OCI-LY1 (cell line): Measurements from ENCODE around the gene ABCG8.

Experiments
- H2AFZ ChIP-seq: fragments of 200-600 bp; sonication (generic), shearing (Covaris generic); 2 replicates; pipeline ENCODE4 v1.6.0; 2014; ENCODE audit warnings: antibody characterized with exemption, mild to moderate bottlenecking, low read length
- H3F3A ChIP-seq: fragments of 200-600 bp; sonication (generic), shearing (Covaris generic); 2 replicates; pipeline ENCODE4 v1.6.0; 2014; ENCODE audit warnings: mild to moderate bottlenecking, antibody characterized with exemption, low read length, moderate library complexity; ENCODE audit not compliant: insufficient read depth
- H3K27ac ChIP-seq: fragments of 200-600 bp; sonication (generic); 2 replicates; pipeline ENCODE4 v1.5.1; 2014; ENCODE audit warnings: low read length, mixed run types, mild to moderate bottlenecking, low read depth; ENCODE audit not compliant: poor library complexity, severe bottlenecking
- H3K27me3 ChIP-seq: fragments of 200-600 bp; sonication (generic); 2 replicates; pipeline ENCODE4 v1.6.0; 2014; ENCODE audit warnings: antibody characterized with exemption, mild to moderate bottlenecking, low read length, moderate library complexity; ENCODE audit not compliant: insufficient read depth
- H3K36me3 ChIP-seq: fragments of 200-600 bp; sonication (generic); 2 replicates; pipeline ENCODE4 v1.6.1; 2014; ENCODE audit warnings: mild to moderate bottlenecking, antibody characterized with exemption, low read length, moderate library complexity, mixed read lengths; ENCODE audit not compliant: insufficient read depth
- H3K4me1 ChIP-seq: fragments of 200-600 bp; sonication (generic); 2 replicates; pipeline ENCODE4 v1.5.1; 2014; ENCODE audit warnings: mild to moderate bottlenecking, low read length, moderate library complexity; ENCODE audit not compliant: insufficient read depth, severe bottlenecking
- H3K4me2 ChIP-seq: fragments of 200-600 bp; sonication (generic), shearing (Covaris generic); 2 replicates; pipeline ENCODE4 v1.6.1; 2014; ENCODE audit warnings: low read length
- H3K4me3 ChIP-seq: fragments of 200-600 bp; sonication (generic); 2 replicates; pipeline ENCODE4 v1.5.1; 2014; ENCODE audit warnings: low read length, low read depth, mild to moderate bottlenecking, mixed read lengths; ENCODE audit not compliant: poor library complexity, severe bottlenecking
- H3K79me2 ChIP-seq: fragments of 200-600 bp; shearing (Covaris generic); 2 replicates; pipeline ENCODE4 v1.6.1; 2016; ENCODE audit warnings: mixed run types, low read length, mixed read lengths; ENCODE audit not compliant: insufficient read depth
- H3K9ac ChIP-seq: fragments of 200-600 bp; sonication (generic), shearing (Covaris generic); 2 replicates; pipeline ENCODE4 v1.6.1; 2014; ENCODE audit warnings: mild to moderate bottlenecking, low read length, mixed read lengths
- H3K9me2 ChIP-seq: fragments of 200-600 bp; sonication (generic), shearing (Covaris generic); 2 replicates; pipeline ENCODE4 v1.6.1; 2014; ENCODE audit warnings: low read depth, mild to moderate bottlenecking, low read length, mixed read lengths
- H3K9me3 ChIP-seq: fragments of 200-600 bp; shearing (Covaris generic); 2 replicates; pipeline ENCODE4 v1.6.1; 2014; ENCODE audit warnings: low read length, mixed read lengths
- H4K20me1 ChIP-seq: fragments of 200-600 bp; sonication (generic), shearing (Covaris generic); 2 replicates; pipeline ENCODE4 v1.6.0; 2016; ENCODE audit warnings: mild to moderate bottlenecking, low read length; ENCODE audit not compliant: insufficient read depth
- CTCF ChIP-seq: fragments of 200-600 bp; sonication (generic), shearing (Covaris generic); IDR thresholded peaks from 2 replicates; pipeline ENCODE4 v1.5.1; 2017; ENCODE audit warnings: mild to moderate bottlenecking, antibody characterized with exemption, low read length, moderate library complexity, mixed read lengths
- EZH2 ChIP-seq: fragments of 200-600 bp; sonication (generic), shearing (Covaris generic); IDR thresholded peaks from 2 replicates; pipeline ENCODE4 v1.8.0; 2017; ENCODE audit warnings: borderline replicate concordance, mixed run types, mild to moderate bottlenecking, antibody characterized with exemption, low read length, moderate library complexity, mixed read lengths

ABCG8 gene

DNA sequence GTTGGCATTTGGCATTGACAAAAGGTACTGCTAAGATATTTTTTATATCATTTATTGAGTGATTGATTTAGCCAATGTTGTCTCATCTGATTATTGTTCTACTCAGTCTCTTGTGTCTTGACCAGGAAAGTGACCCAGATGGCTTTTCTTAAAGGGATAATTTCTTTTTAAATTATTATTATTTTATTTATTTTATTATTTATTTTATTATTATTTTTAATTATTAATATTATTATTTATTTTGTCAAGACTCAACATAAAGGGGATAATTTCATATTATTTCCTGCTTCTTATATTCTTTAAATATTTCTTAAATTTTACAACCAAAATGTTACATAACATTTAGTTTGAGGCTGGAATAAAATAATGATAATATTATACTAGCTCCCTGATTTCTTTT is 37.9 kb upstream of the ABCG8 start:
- Histone ChIP-seq H2AFZ (no peak overlapping the region), H3K36me3 (no peaks in the 10 kb centered on the region), H4K20me1 (no peaks in the 10 kb centered on the region), H3K9me2 (no peaks in the 10 kb centered on the region), H3K27me3 (no peaks in the 10 kb centered on the region), H3K79me2 (no peaks in the 10 kb centered on the region), H3K27ac (no peak overlapping the region), H3F3A (no peaks in the 10 kb centered on the region), H3K9ac (no peak overlapping the region), H3K4me3 (no peak overlapping the region), H3K4me2 (no peak overlapping the region), H3K4me1 (no peaks in the 10 kb centered on the region), H3K9me3 (no peaks in the 10 kb centered on the region)
- TF ChIP-seq EZH2 (no peak), CTCF (no peak)

GRCh38 chr2:43802135-43802534 is 36.6 kb upstream of the ABCG8 start:
- H3K36me3 ChIP-seq, result no peaks in the 10 kb centered on the region
- H3F3A ChIP-seq, result no peaks in the 10 kb centered on the region
- no peak overlapping the region for H3K27ac ChIP-seq
- H3K4me1 ChIP-seq, result no peaks in the 10 kb centered on the region
- H3K9me3 ChIP-seq, result no peaks in the 10 kb centered on the region
- no peak overlapping the region for H2AFZ ChIP-seq
- H3K4me3 ChIP-seq, result no peak overlapping the region
- H3K4me2 ChIP-seq, result no peak overlapping the region
- H3K79me2 ChIP-seq, result no peaks in the 10 kb centered on the region
- H3K9ac ChIP-seq, result no peak overlapping the region
- H4K20me1 ChIP-seq, result no peaks in the 10 kb centered on the region
- no peaks in the 10 kb centered on the region for H3K27me3 ChIP-seq
- no peak for TF ChIP-seq EZH2
- TF ChIP-seq CTCF, result no peak
- H3K9me2 ChIP-seq, result no peaks in the 10 kb centered on the region

GRCh38 chr2:43803113-43803512 is 35.7 kb upstream of the ABCG8 start:
- TF ChIP-seq CTCF, result no peak

More at GRCh38 chr2:43803113-43803512, 35.7 kb upstream of the ABCG8 start:
- Histone ChIP-seq H3K27me3 (no peaks in the 10 kb centered on the region), H2AFZ (no peak overlapping the region), H3K9ac (no peak overlapping the region), H3K4me3 (no peak overlapping the region), H3K4me2 (no peak overlapping the region), H3K9me3 (no peaks in the 10 kb centered on the region), H3K9me2 (no peaks in the 10 kb centered on the region), H4K20me1 (no peaks in the 10 kb centered on the region), H3K36me3 (no peaks in the 10 kb centered on the region), H3K27ac (no peak overlapping the region), H3F3A (no peaks in the 10 kb centered on the region), H3K4me1 (no peaks in the 10 kb centered on the region), H3K79me2 (no peaks in the 10 kb centered on the region)
